GM12878 (cell line): ENCODE measurements around the gene JADE2. TPM values are rescaled to one million over a fixed set of nuclear protein-coding genes. Genes with fewer than 3 reads are reported as not detected.

Source experiments
- ATAC-seq: fragments of 200-7000 bp; cut with Tn5 transposase; 3 replicates; pipeline ENCODE4 v1.9.1; 2020; ENCODE audit warnings: mild to moderate bottlenecking, moderate library complexity
- BruUV-seq: library from RNA; stranded (reverse); fragments of 400-500 nt; replicated peaks from 2 replicates; lab custom pipeline; 2021; lab: Mats Ljungman, UMichigan
- CTCF ChIA-PET: fragments of 300-600 bp; sonication (Branson Sonifier 250); formaldehyde crosslinking; extraction: SDS; loops from one replicate; lab custom pipeline; 2021; ENCODE audit warnings: inconsistent platforms; lab: Yijun Ruan, JAX
- POLR2A ChIA-PET: fragments of 350-600 bp; formaldehyde crosslinking; extraction: SDS; loops from one replicate; lab custom pipeline; 2021; ENCODE audit warnings: inconsistent platforms; lab: Charles Lee
- RAD21 ChIA-PET: fragments of 300-600 bp; sonication (Branson Sonifier 250); formaldehyde crosslinking; loops from one replicate; lab custom pipeline; 2023; ENCODE audit warnings: antibody characterized with exemption; ENCODE audit not compliant: unreplicated experiment; lab: Charles Lee
- SMC1A ChIA-PET: fragments of 300-600 bp; sonication (Branson Sonifier 250); formaldehyde crosslinking; loops from one replicate; lab custom pipeline; 2023; ENCODE audit not compliant: unreplicated experiment, uncharacterized antibody; lab: Charles Lee
- DNase-seq: peaks from one replicate; pipeline ENCODE4 v3.0.0-alpha.2; 2011; ENCODE audit warnings: low read depth, low spot score
- FAIRE-seq: peaks from 3 replicates; lab custom pipeline; 2011; peaks lifted over from hg19 to GRCh38; lab: Jason Lieb, UNC
- H2AFZ ChIP-seq: 2 replicates; pipeline ENCODE4 v1.6.0; 2011; ENCODE audit warnings: low read depth, low read length, control low read depth; ENCODE audit not compliant: control insufficient read depth
- H3K27ac ChIP-seq: 2 replicates; pipeline ENCODE4 v1.5.1; 2011; ENCODE audit warnings: control low read depth; ENCODE audit not compliant: control insufficient read depth, insufficient read depth
- H3K27me3 ChIP-seq, 2 experiments: replicated peaks in 1 of 2; 2 replicates each; pipeline versions ENCODE4 v1.6.0 to v1.6.1; 2011; ENCODE audit warnings: low read length in 1 of 2; ENCODE audit not compliant: control insufficient read depth in 2 of 2, insufficient read depth in 2 of 2
- H3K36me3 ChIP-seq, 2 experiments: 2 replicates each; pipeline ENCODE4 v1.5.1; 2011; ENCODE audit warnings: low read length in 1 of 2; ENCODE audit not compliant: control insufficient read depth in 2 of 2, insufficient read depth in 2 of 2
- H3K4me1 ChIP-seq: 2 replicates; pipeline ENCODE4 v1.6.1; 2011; ENCODE audit warnings: mild to moderate bottlenecking, low read length, moderate library complexity, mixed read lengths; ENCODE audit not compliant: control insufficient read depth, insufficient read depth
- H3K4me2 ChIP-seq: 2 replicates; pipeline ENCODE4 v1.6.0; 2011; ENCODE audit warnings: control low read depth; ENCODE audit not compliant: control insufficient read depth, insufficient read depth
- H3K4me3 ChIP-seq: fragments of 200-600 bp; sonication (generic); 2 replicates; pipeline ENCODE4 v1.5.1; 2016
- H3K79me2 ChIP-seq: 2 replicates; pipeline ENCODE4 v1.6.0; 2011; ENCODE audit warnings: low read length; ENCODE audit not compliant: control insufficient read depth, insufficient read depth
- H3K9ac ChIP-seq: 2 replicates; pipeline ENCODE4 v1.8.0; 2011; ENCODE audit warnings: low read length, control low read depth, mixed read lengths; ENCODE audit not compliant: control insufficient read depth, insufficient read depth
- H3K9me3 ChIP-seq: replicated peaks from 3 replicates; pipeline ENCODE4 v1.5.1; 2011; ENCODE audit warnings: mild to moderate bottlenecking, low read length; ENCODE audit not compliant: control insufficient read depth, insufficient read depth
- H4K20me1 ChIP-seq: 2 replicates; pipeline ENCODE4 v1.6.0; 2011; ENCODE audit not compliant: control insufficient read depth, insufficient read depth
- CHD1 ChIP-seq: IDR thresholded peaks from 2 replicates; pipeline ENCODE4 v1.6.1; 2012; ENCODE audit warnings: low read depth, low read length, improper control_type of control experiment
- CREB1 ChIP-seq: IDR thresholded peaks from 2 replicates; pipeline ENCODE4 v1.6.1; 2012; ENCODE audit warnings: low read depth, mild to moderate bottlenecking, inconsistent platforms
- KAT2A ChIP-seq: conservative IDR thresholded peaks from 2 replicates; pipeline ENCODE4 v1.6.1; 2011; ENCODE audit warnings: low read depth, low read length; ENCODE audit not compliant: control insufficient read depth
- MLLT1 ChIP-seq: fragments of 450-650 bp; IDR thresholded peaks from 2 replicates; pipeline ENCODE4 v1.6.1; 2016; ENCODE audit warnings: mild to moderate bottlenecking
- NFIC ChIP-seq: IDR thresholded peaks from 2 replicates; pipeline ENCODE4 v1.6.1; 2012; ENCODE audit warnings: low read depth, mild to moderate bottlenecking, inconsistent platforms, low read length, moderate library complexity
- NKRF ChIP-seq: fragments of 450-650 bp; conservative IDR thresholded peaks from 2 replicates; pipeline ENCODE4 v1.6.1; 2017; ENCODE audit warnings: mild to moderate bottlenecking, moderate library complexity
- NR2C2 ChIP-seq: IDR thresholded peaks from 2 replicates; pipeline ENCODE4 v1.6.1; 2011; ENCODE audit warnings: borderline replicate concordance, low read depth; ENCODE audit not compliant: control insufficient read depth, insufficient read length
- PBX3 ChIP-seq: IDR thresholded peaks from 2 replicates; pipeline ENCODE4 v1.6.1; 2011; ENCODE audit warnings: mild to moderate bottlenecking, low read depth, low read length, moderate library complexity; ENCODE audit not compliant: insufficient replicate concordance
- POLR2A ChIP-seq: IDR thresholded peaks from 2 replicates; pipeline ENCODE4 v1.6.1; 2011; ENCODE audit warnings: low read depth, mild to moderate bottlenecking, low read length
- POLR2AphosphoS2 ChIP-seq: IDR thresholded peaks from 2 replicates; pipeline ENCODE4 v1.6.1; 2011; ENCODE audit warnings: low read depth, mild to moderate bottlenecking, low read length, improper control_type of control experiment, moderate library complexity
- RCOR1 ChIP-seq: conservative IDR thresholded peaks from 2 replicates; pipeline ENCODE4 v1.6.1; 2012; ENCODE audit warnings: low read depth, low read length, improper control_type of control experiment
- ZBTB4 ChIP-seq: fragments of 450-650 bp; formaldehyde crosslinking; IDR thresholded peaks from 2 replicates; pipeline ENCODE4 v1.4.0; 2022; ENCODE audit warnings: mild to moderate bottlenecking, moderate library complexity
- ZNF217 ChIP-seq: fragments of 450-650 bp; IDR thresholded peaks from 2 replicates; pipeline ENCODE4 v1.6.1; 2017; ENCODE audit warnings: antibody characterized with exemption, mild to moderate bottlenecking
- WGBS: methylation state at CpG from one replicate; pipeline ENCODE4 v1.1.6; 2016; ENCODE audit warnings: low lambda C conversion rate; ENCODE audit not compliant: insufficient replicate concordance, insufficient coverage; ENCODE audit errors: missing lambda C conversion rate; 5-methylcytosine and 5-hydroxymethylcytosine counted together
- in situ Hi-C: fragments of 300-500 bp; cut with MboI; formaldehyde crosslinking; loops from 9 replicates; pipeline ENCODE4 v1.14.3; 2018; ENCODE audit warnings: mixed read lengths
- intact Hi-C: fragments of 100-400 bp; cut with micrococcal nuclease; formaldehyde crosslinking; loops from one replicate; pipeline ENCODE4 v1.14.2; 2022; ENCODE audit not compliant: unreplicated experiment
- polyA plus RNA-seq, 11 experiments: library from polyadenylated mRNA; depleted of rRNA in 4 of 11; unstranded in 6 of 11; stranded (reverse) in 5 of 11; fragments of >200 nt; fragmentation: Nextera tagmentation in 4 of 11; fragmentation: Illumina TruSeq in 1 of 11; extraction: Ambion mirVana in 4 of 11; extraction: Trizol in 1 of 11; gene quantifications; 1 replicate in 1 of 11; 2 replicates in 10 of 11; pipeline versions ENCODE4 v1.2.1 to v1.2.3, GENCODE V29; 2011 to 2016; ENCODE audit warnings: inconsistent platforms in 2 of 11, missing spikeins in 2 of 11, low read depth in 1 of 11
- total RNA-seq, 4 experiments: library from RNA; depleted of rRNA in 3 of 4; stranded (reverse); fragments of >200 nt in 3 of 4; fragmentation: Illumina TruSeq in 1 of 4; extraction: Trizol in 1 of 4; gene quantifications; 2 replicates each; pipeline versions ENCODE4 v1.2.1 to v1.2.3, GENCODE V29; 2013 to 2021

JADE2 gene
- total and polyA plus RNA-seq, 10 of the 15 experiments (the other 5 are each of a cell fraction or from before 2014, with no cell fraction given): 1.5 to 67.0 (median 22.4) TPM

- ChIA-PET RAD21 (no interaction called here), SMC1A (interaction anchor here (0.6 to 1.7 kb wide), 2 partner anchors 171 to 208 kb away, joined by 5 to 6 read pairs; partner anchors contain the start of gene CDKN2AIPNL), CTCF (interaction anchor here (0.6 to 0.7 kb wide), 2 partner anchors 16 to 279 kb away, joined by 3 read pairs; no protein-coding TSS in a partner anchor), POLR2A (interaction anchor here (0.7 kb wide), 1 partner anchor 387 kb away, joined by 3 read pairs; no protein-coding TSS in a partner anchor)
- H2AFZ ChIP-seq: no peak overlapping the region
- no peak overlapping the region for H3K27ac ChIP-seq
- TF ChIP-seq KAT2A (no peak), ZNF217 (no peak), ZBTB4 (CRISPR knock-in tag) (no peak), NR2C2 (no peak), CHD1 (no peak), MLLT1 (no peak), PBX3 (no peak), POLR2AphosphoS2 (no peak), POLR2A (no peak), NKRF (no peak), NFIC (no peak), RCOR1 (no peak), CREB1 (no peak)
- no peak overlapping the region for H3K9ac ChIP-seq
- no peaks in the 10 kb centered on the region for H3K27me3 ChIP-seq
- H3K36me3 ChIP-seq: peaks cover 17% of the 10 kb centered on the region in 2 experiments; a peak in 3 of 4 replicates
- no peaks in the 10 kb centered on the region for H3K9me3 ChIP-seq
- WGBS: 98% methylated on average over 10 of the region's 10 CpGs
- in situ Hi-C loops (loop anchor here (5.0 kb wide), 1 partner anchor 396 kb away; no protein-coding TSS in a partner anchor), intact Hi-C loops (loop anchor here (10.0 kb wide), 1 partner anchor 322 kb away; the partner anchor contains the start of gene PCBD2)
- no peak for ATAC-seq
- no TSS peak for BruUV-seq
- no peak for DNase-seq
- H3K4me3 ChIP-seq: no peak overlapping the region
- FAIRE-seq: no peak
- H3K4me2 ChIP-seq: no peak overlapping the region
- no peaks in the 10 kb centered on the region for H3K4me1 ChIP-seq
- H3K79me2 ChIP-seq: no peaks in the 10 kb centered on the region
- H4K20me1 ChIP-seq: no peaks in the 10 kb centered on the region
Observed at GRCh38 chr5:134582941-134583340, 57.5 kb downstream of the JADE2 start.
